ENCODE data around the gene CREB1.
"Not testable (repeated sequence)": the region's sequence is repeated elsewhere in the genome, so short reads cannot be mapped to it uniquely, and the experiment has no call there.

Gene CREB1

DNA sequence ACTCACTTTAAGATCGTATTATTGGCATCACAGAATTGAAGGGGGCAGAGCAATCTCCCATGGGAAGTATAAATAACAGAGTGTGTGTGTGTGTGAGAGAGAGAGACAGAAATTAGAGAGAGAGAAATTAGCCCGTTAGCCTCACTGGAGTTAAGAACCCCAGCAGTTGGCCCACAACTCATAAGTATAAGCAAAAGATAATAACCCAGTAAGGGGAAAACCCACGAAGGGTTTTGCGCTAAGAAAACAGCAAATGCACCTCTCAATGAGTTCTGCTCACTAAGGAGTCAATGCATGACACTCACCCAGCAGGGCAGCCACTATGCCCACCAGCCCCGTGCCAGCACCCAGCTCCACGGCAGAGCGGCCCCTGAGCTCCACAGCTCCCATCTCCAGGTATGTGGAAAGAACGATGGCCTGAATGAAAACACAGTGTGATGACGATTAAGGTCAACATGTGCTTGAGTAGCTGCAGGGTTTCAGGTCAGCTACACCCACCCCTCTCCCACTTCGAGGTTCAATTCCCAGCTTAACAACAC is 91.8 kb downstream of the CREB1 start:
- no peak for DNase-seq

DNA sequence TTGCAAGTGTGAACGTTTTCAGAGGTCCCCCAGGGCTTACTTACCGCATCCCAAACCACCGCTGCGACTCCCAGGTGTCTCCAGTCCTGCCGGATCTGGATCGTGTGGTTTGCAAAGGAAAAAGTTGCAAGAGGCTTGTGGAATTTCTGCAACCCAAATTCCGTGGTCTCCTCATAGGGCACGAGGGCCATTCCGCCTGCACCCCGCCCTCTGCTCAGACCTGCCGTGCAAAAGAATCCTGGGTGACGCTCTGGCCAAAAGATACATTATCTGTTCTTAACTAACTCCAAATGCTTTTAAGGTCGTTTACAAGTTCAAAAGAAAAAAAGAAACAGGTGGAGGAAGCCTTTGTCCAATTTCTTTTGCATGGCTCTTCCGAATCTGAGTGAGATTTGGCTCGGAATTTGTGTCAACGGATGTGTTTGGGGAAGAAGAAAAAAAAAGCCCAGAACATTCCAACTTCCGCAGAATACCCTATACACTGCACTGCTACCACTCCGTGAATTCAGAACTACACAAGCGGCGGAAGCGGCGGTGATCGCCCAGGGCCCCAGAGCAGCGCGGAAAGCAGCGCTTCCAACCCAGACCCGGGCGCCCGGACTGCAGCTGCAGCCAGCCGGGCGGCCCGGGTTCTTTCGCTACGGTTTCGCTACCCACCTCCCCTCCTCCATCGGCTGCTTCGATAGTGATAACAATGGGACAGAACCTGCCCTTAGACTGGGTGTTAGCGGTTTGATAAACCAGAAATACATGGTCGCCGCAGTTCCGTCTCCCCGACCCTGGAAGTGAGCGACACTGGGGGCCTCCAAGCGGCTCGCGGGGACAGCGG is 94.6 kb downstream of the CREB1 start:
- peak; percentile 86 for DNase-seq

DNA sequence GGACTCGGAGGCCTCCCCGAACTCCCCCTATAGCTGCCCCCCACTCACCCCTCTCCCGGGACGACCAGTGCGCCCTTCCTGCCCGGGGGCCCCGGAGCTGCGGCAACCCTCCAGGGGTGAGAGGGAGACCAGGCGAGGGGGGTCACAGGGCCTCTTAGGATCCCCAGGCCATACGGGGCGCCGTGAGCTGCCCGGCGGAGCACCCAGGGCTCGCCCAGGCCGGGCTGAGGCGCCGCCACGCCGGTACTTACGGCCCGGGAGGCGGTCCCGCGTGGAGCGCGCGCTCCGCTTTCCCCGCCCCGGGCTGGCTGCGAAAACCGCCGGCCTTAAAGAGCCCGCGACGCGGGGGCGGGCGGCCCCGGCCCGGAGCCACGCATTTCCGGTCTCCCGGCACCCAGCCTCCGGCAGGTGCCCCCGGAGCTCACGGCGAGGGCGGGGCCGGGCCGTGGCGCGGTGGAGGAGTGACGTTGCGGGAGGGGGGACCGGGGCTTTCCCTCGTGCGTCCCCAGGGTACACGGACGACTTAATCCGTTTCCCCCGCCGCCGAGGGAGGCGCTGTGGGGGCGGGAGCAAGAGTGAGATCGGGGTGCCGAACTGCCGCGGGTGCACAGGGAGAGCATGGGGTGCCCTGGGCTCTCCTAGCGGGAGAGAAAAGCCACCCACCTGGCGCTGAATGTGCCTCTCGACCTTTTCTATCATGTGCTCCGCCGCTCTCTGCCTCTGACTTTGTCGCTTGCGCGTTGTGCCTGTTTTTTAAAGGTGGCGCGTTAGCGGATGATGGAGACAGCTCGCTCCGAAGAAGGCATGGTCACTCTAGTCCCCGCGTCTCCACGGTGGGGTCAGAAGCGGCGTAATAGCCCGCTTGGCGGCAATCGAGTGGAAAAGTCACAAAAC is 95.5 kb downstream of the CREB1 start, which contains the start of gene METTL21A:
TSS of gene METTL21A (minus strand) at position 381 of the 894 bp plus-strand sequence. CDS start 1,019 bp downstream, outside the sequence.
- DNase-seq: peak; percentile 89

DNA sequence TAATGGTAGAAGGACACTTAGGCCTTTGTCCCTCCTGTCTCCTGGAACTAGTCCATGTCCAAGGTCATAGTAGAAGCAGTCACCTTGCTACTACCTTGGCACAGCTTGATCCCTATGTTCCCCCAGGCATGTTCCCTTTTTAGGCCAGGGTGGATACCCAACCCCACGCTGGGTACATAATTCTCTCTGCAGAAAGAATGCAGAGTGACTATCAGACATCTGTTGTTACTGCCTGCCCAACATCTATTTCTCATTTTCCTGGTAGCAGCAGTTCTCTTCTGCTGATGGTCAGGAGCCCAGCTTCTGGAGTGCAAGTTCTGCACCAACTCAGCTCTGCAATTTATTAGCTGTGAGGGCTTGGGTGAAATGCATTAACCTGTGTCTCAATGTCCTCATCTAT is 99.8 kb downstream of the CREB1 start:
- DNase-seq: no peak

DNA sequence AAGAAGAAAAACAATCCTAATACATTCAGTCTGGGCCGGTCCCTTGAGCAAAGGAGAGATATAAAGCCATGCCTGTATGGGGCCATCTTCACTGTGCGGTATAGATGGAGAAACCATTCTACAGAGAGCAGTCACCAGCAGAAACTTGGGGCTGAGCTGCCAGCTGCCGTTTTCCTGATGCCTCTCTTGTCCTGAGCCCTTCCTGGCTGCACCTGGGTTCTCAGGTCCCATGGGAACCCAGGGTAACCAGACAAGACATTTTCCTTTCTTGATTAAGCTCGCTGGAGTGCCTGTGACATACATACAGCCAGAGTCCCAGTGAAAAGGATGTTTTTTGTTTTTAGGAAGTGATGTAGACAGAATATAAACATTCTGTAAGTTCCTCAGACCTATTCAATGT is 100.7 kb downstream of the CREB1 start:
- DNase-seq: no peak

DNA sequence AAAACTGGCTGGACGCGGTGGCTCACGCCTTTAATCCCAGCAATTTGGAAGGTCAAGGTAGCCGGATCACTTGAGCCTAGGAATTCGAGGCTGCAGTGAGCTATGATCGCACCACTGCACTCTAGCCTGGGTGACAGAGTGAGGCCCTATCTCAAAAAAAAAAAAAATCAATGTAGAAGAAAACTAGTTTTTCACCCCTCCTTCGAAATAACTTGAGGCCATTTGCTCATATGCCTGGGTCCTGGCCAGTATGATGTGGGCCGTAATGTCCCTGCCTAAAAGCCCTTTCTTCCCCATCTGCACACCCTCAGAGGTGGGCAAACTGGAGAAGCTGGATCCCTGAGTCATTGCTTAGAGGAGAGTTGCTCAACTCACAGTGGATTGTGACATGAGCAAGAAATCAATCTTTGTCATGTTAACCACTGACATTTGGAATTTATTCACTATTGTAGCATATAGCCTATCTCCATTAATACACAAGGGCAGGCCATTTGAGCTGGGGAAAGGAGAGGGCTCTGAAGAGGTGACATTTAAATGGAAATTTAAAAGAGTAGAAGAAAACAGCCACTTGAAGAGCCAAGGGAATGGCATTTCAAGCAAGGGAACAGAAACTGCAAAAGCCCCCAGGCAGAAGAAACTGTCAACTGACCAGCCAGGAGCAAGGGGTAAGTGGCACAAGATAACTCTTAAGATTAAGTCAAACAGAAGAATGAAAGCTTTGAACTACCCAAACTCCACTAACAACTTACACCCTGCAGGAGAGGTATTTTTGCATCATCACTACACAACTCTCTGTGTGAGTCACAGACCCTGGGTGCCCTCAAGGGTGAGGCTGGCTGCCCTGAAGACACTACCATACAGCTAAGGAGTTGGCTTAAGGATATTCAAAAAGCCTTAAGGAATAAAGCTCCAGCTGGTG is 103.1 kb downstream of the CREB1 start:
- peak; percentile 53 for DNase-seq

DNA sequence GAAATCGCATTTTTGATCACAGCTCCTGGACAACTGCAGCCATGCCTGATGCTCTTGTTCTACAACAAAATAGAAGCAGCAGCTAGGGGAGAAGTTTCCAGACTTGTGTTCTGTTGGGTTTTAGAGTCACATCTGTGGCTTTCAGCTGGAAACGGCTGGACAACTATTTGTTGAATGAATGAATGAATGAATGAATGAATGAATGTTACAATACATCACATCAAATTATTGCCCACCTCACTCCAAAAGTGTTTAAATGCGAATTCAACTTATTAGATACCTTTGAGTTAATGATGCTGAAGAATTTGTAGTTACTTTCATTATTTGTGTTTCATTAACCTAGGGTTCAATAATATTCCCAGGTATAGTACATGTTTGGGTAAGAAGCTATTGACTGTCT is 103.9 kb downstream of the CREB1 start:
- DNase-seq: no peak

DNA sequence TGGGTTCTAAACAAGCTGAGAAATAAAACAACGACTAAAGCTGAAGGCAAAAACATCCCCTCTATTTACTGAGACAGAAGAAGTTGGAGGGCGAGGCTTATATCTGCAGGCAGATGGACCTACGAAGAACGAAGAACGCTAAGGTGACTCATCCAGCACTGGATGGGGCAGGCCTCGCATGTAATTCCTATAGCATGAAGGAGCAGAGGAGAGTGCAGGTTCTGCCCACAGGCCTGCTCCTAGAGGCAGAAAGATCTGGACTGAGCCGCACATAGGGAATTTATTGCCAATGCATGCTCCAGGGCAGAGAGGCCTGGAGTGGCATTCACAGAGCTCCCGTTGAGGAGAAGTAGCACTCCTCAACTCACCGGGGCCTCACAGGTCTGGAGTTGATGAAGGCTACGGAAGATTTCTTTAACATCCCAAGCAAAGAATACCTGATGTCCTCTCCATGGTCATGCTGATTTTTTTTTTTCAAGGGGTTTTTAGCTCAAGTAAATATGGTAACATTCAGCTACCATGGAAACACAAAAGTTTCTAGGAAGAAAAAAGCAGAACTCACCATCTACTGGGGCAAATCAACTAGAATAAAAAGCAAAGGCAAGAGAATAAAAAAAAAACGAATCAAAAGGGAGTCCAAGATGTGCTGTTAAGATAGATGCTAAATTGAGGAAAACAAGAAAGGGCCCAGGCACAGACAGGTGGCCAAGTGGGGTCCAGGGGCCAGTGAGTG is 105.9 kb downstream of the CREB1 start:
- DNase-seq: no peak

DNA sequence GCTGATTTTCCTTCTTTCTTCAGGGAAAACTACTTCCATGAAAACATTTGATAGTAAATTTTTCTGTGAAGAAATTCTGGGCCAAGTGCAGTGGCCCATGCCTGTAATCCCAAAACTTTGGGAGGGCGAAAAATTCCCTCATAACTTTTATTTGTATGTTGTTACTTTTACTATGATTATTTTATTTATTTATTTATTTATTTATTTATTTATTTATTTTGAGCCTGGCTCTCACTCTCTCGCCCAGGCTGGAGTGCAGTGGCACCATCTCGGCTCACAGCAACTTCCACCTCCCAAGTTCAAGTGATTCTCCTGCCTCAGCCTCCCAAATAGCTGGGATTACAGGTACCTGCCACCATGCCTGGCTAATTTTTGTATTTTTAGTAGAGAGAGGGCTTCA is 109.5 kb downstream of the CREB1 start:
- DNase-seq: not testable (repeated sequence)

DNA sequence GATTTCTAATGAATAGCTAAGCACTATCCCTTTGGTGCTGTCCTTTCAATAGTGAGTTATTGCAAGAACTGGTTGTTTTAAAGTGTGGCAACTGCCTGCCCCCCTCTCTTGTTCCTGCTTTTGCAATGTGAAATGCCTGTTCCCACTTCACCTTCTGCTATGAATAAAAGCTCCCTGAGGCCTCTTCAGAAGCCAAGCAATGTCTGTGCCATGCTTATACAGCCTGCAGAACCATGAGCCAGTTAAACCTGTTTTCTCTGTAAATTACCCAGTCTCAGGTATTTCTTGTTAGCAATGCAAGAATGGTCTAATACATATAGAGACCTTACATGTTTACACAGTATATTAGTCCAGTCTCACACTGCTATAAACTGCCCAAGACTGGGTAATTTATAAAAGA is 110.4 kb downstream of the CREB1 start:
- no peak for DNase-seq

DNA sequence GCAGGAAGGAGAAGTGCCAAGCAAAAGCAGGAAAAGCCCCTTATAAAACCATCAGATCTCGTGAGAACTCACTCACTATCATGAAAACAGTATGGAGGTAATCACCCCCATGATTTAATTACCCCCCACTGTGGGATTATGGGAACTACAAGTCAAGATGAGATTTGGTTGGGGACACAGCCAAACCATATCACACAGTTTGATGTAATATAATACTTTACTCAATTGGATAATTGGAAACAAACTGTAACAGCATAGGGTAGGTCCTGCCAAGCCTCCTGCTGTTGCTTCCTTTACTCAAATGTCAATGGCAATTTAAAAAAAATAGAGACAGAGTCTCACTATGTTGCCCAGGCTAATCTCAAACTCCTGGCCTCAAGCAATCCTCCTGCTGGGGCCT is 110.9 kb downstream of the CREB1 start:
- DNase-seq: no peak

DNA sequence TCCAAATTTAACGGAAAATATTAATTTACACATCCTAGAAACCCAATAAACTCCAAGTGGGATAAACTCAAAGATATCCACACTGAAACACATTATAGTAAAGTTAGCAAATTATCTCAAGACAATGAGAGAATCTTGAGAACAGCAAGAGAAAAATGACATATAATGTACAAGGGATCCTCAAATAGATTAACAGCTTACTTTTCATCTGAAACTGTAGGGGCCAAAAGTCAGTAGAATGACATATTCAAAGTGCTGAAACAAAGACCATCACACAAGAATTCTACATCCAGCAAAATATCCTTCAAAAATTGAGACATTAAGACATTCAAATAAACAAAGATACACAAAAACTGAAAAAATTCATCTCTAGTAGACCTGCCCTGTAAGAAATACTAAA is 114.1 kb downstream of the CREB1 start:
- DNase-seq: no peak

DNA sequence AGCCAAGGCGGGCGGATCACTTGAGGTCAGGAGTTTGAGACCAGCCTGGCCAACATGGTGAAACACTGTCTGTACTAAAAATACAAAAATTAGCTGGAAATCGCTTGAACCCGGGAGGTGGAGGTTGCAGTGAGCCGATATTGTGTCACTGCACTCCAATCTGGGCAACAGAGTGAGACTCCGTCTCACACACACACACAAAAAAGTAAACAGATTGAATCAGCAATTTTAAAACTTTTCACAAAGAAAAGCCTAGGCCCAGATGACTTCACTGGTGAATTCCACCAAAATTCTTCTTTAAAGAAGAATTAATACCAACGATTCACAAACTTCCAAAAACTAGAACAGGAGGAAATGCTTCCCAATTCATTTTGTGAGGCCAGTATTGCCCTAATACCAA is 116.8 kb downstream of the CREB1 start:
- DNase-seq: not testable (repeated sequence)
